KMS-11 (cell line): ENCODE results near the gene HSD17B3.

Experiments used
- H2AFZ ChIP-seq: fragments of 200-600 bp; sonication (generic); 2 replicates; pipeline ENCODE4 v1.6.1; 2016; ENCODE audit warnings: antibody characterized with exemption, mixed run types, low read depth
- H3K27ac ChIP-seq: fragments of 200-600 bp; sonication (generic); 2 replicates; pipeline ENCODE4 v1.6.1; 2016; ENCODE audit warnings: mild to moderate bottlenecking, mixed run types
- H3K27me3 ChIP-seq: fragments of 200-600 bp; sonication (generic); 2 replicates; pipeline ENCODE4 v1.6.1; 2017; ENCODE audit warnings: mild to moderate bottlenecking, low read depth, mixed run types, moderate library complexity; ENCODE audit not compliant: insufficient read depth
- H3K36me3 ChIP-seq: fragments of 200-600 bp; sonication (generic); 2 replicates; pipeline ENCODE4 v1.6.1; 2017; ENCODE audit warnings: mild to moderate bottlenecking, mixed run types; ENCODE audit not compliant: insufficient read depth
- H3K4me1 ChIP-seq: fragments of 200-600 bp; sonication (generic); 2 replicates; pipeline ENCODE4 v1.6.1; 2016; ENCODE audit warnings: mild to moderate bottlenecking, low read depth, mixed run types; ENCODE audit not compliant: poor library complexity, severe bottlenecking
- H3K4me2 ChIP-seq: fragments of 200-600 bp; sonication (generic); 2 replicates; pipeline ENCODE4 v1.7.0; 2016; ENCODE audit warnings: mild to moderate bottlenecking, mixed run types
- H3K4me3 ChIP-seq: fragments of 200-600 bp; sonication (generic); IDR thresholded peaks from 2 replicates; pipeline ENCODE4 v1.6.1; 2017; ENCODE audit warnings: low read depth, low read length, mixed read lengths; ENCODE audit not compliant: insufficient read depth
- H3K79me2 ChIP-seq: fragments of 200-600 bp; sonication (generic); 2 replicates; pipeline ENCODE4 v1.6.1; 2016; ENCODE audit warnings: low read depth, mixed run types; ENCODE audit not compliant: insufficient read depth
- H3K9ac ChIP-seq: fragments of 200-600 bp; sonication (generic); 2 replicates; pipeline ENCODE4 v1.6.1; 2016; ENCODE audit warnings: mild to moderate bottlenecking, mixed run types
- H4K20me1 ChIP-seq: fragments of 200-600 bp; sonication (generic); 2 replicates; pipeline ENCODE4 v1.6.1; 2016; ENCODE audit warnings: mild to moderate bottlenecking, mixed run types; ENCODE audit not compliant: insufficient read depth
- CTCF ChIP-seq: fragments of 200-600 bp; sonication (generic); conservative IDR thresholded peaks from 2 replicates; pipeline ENCODE4 v1.6.1; 2017; ENCODE audit warnings: low read depth, mild to moderate bottlenecking, antibody characterized with exemption, low read length, moderate library complexity, mixed read lengths

The HSD17B3 gene

DNA sequence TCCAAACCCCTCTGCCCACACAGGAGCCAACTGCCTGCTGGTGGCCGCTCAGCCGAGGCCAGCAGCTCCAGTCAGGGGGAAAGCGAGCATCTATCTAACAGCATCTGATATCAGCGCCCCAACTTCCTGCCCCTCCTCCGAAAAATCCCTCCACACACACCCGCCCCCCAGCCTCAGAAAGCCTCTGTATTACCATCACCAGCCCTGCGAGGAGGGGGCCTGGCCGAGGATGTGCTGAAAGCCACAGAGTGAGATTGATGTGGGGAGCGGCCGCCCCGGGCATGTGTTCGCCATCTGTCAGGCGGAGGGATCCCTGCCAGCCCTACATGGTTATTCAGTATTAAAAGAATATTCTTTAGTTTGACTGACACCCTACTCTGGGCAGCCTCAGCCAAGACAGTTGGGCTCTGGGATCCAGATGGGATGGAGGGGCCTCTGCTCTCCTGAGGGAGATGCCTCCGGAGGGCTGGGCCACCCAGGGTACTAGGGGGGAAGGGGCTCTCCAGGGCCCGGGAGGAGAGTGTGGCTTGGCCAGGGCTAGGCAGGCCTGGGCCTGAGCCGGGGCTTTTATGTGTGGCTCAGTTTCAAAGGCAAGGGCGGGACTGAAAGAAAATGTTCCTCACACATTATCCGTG is 98.0 kb downstream of the HSD17B3 start:
- no peak overlapping the region for H2AFZ ChIP-seq
- H3K4me2 ChIP-seq, result no peak overlapping the region
- no peak overlapping the region for H3K9ac ChIP-seq
- TF ChIP-seq CTCF, result no peak
- H3K4me1 ChIP-seq, result no peaks in the 10 kb centered on the region
- H3K79me2 ChIP-seq, result no peaks in the 10 kb centered on the region
- no peaks in the 10 kb centered on the region for H3K36me3 ChIP-seq
- H4K20me1 ChIP-seq, result no peaks in the 10 kb centered on the region
- no peaks in the 10 kb centered on the region for H3K27me3 ChIP-seq
- H3K27ac ChIP-seq, result no peak overlapping the region
- H3K4me3 ChIP-seq, result no peak overlapping the region

GRCh38 chr9:96202971-96203780 is 98.8 kb downstream of the HSD17B3 start:
- Histone ChIP-seq H4K20me1 (no peaks in the 10 kb centered on the region), H2AFZ (no peak overlapping the region), H3K4me1 (no peaks in the 10 kb centered on the region), H3K27me3 (no peaks in the 10 kb centered on the region), H3K79me2 (no peaks in the 10 kb centered on the region), H3K4me2 (no peak overlapping the region), H3K36me3 (no peaks in the 10 kb centered on the region), H3K27ac (no peak overlapping the region), H3K4me3 (no peak overlapping the region), H3K9ac (no peak overlapping the region)
- no peak for TF ChIP-seq CTCF

GRCh38 chr9:96201140-96201539 is 100.8 kb downstream of the HSD17B3 start:
- TF ChIP-seq CTCF, result no peak
- Histone ChIP-seq H3K79me2 (no peaks in the 10 kb centered on the region), H4K20me1 (no peaks in the 10 kb centered on the region), H3K36me3 (no peaks in the 10 kb centered on the region), H3K4me2 (no peak overlapping the region), H2AFZ (no peak overlapping the region), H3K9ac (no peak overlapping the region), H3K4me1 (no peaks in the 10 kb centered on the region), H3K27me3 (no peaks in the 10 kb centered on the region), H3K27ac (no peak overlapping the region), H3K4me3 (no peak overlapping the region)

DNA sequence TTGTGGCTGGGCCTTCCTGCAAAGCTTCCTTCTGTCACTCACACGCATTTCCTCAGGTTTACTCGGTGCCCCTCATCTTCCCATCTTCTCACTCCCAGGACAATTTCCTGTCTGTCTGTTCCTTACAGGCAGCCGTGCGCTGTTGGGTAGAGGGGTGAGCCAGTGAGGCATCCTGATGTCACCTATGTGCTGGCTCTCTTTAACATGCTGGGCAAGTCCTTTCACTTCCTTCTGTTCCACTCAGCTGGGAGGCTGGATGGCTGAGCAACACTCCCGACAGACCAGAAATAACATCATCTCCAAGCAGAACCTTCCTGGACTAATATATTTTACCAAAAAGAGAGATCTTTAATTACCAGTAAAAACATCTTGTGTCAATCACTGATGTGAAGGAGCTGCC is 103.0 kb downstream of the HSD17B3 start:
- no peaks in the 10 kb centered on the region for H3K36me3 ChIP-seq
- H3K4me3 ChIP-seq, result no peak overlapping the region
- no peak overlapping the region for H2AFZ ChIP-seq
- H3K27me3 ChIP-seq, result no peaks in the 10 kb centered on the region
- no peaks in the 10 kb centered on the region for H4K20me1 ChIP-seq
- no peak overlapping the region for H3K4me2 ChIP-seq
- H3K27ac ChIP-seq, result no peak overlapping the region
- H3K4me1 ChIP-seq, result no peaks in the 10 kb centered on the region
- no peak overlapping the region for H3K9ac ChIP-seq
- no peaks in the 10 kb centered on the region for H3K79me2 ChIP-seq
- no peak for TF ChIP-seq CTCF
